ENCODE data around the gene CCDC190. TPM values are rescaled to one million over a fixed set of nuclear protein-coding genes. Genes with fewer than 3 reads are reported as not detected.
A peak's percentile ranks its signal among the peaks of the same experiment; 100 is the strongest.
"Not testable (repeated sequence)": the region's sequence is repeated elsewhere in the genome, so short reads cannot be mapped to it uniquely, and the experiment has no call there.

Gene CCDC190
- total RNA-seq, 1 experiment from 2014 or later: not detected

GRCh38 chr1:162882248-162882674, 21.3 kb upstream of the CCDC190 start:
- Histone ChIP-seq H3K4me1 (replicated peaks; ENCODE audit: insufficient read depth) (no peaks in the 10 kb centered on the region), H4K20me1 (ENCODE audit: insufficient read depth) (no peaks in the 10 kb centered on the region), H3K27me3 (ENCODE audit: insufficient read depth, low read depth) (no peaks in the 10 kb centered on the region), H3K4me3 (no peak overlapping the region), H3K9me3 (ENCODE audit: insufficient read depth, low read depth) (no peaks in the 10 kb centered on the region), H3K9me2 (ENCODE audit: insufficient read depth) (no peaks in the 10 kb centered on the region), H3K36me3 (ENCODE audit: low read depth) (no peaks in the 10 kb centered on the region), H3K27ac (no peak overlapping the region), H3K4me2 (no peak overlapping the region), H3K79me2 (ENCODE audit: low read depth) (no peaks in the 10 kb centered on the region), H2AFZ (0 out of 2 replicates have a peak overlapping the region, but pooled peaks have one; percentile 25), H3F3A (ENCODE audit: insufficient read depth, low read depth) (no peaks in the 10 kb centered on the region)
- no TSS peak for BruUV-seq (replicated peaks)
- ChIA-PET POLR2A (ENCODE audit: unreplicated experiment) (no interaction called here), CTCF (no interaction called here)
- intact Hi-C loops (cut with micrococcal nuclease; ENCODE audit: unreplicated experiment): no loop called here
- DNase-seq: no peak
- TF ChIP-seq CTCF (conservative IDR thresholded peaks at IDR 0.05) (no peak), EZH2 (IDR thresholded peaks at IDR 0.05; ENCODE audit: low read depth) (no peak)

- TF ChIP-seq CTCF (conservative IDR thresholded peaks at IDR 0.05) (no peak), EZH2 (IDR thresholded peaks at IDR 0.05; ENCODE audit: low read depth) (no peak)
- H3K79me2 ChIP-seq (ENCODE audit: low read depth): no peaks in the 10 kb centered on the region
- no peaks in the 10 kb centered on the region for H4K20me1 ChIP-seq (ENCODE audit: insufficient read depth)
- intact Hi-C loops (cut with micrococcal nuclease; ENCODE audit: unreplicated experiment): no loop called here
- no peaks in the 10 kb centered on the region for H3K9me3 ChIP-seq (ENCODE audit: insufficient read depth, low read depth)
- no peak overlapping the region for H3K27ac ChIP-seq
- no peaks in the 10 kb centered on the region for H3F3A ChIP-seq (ENCODE audit: insufficient read depth, low read depth)
- no peaks in the 10 kb centered on the region for H3K27me3 ChIP-seq (ENCODE audit: insufficient read depth, low read depth)
- ChIA-PET POLR2A (ENCODE audit: unreplicated experiment) (no interaction called here), CTCF (no interaction called here)
- no peaks in the 10 kb centered on the region for H3K36me3 ChIP-seq (ENCODE audit: low read depth)
- H3K9me2 ChIP-seq (ENCODE audit: insufficient read depth): no peaks in the 10 kb centered on the region
- no peak for DNase-seq
- no peak overlapping the region for H3K4me2 ChIP-seq
- no peaks in the 10 kb centered on the region for H3K4me1 ChIP-seq (replicated peaks; ENCODE audit: insufficient read depth)
- H2AFZ ChIP-seq: 0 out of 2 replicates have a peak overlapping the region, but pooled peaks have one; percentile 25
- no TSS peak for BruUV-seq (replicated peaks)
- H3K4me3 ChIP-seq: no peak overlapping the region
These were observed 20.6 kb upstream of the CCDC190 start for GRCh38 chr1:162881590-162881989.

GRCh38 chr1:162880617-162881016, 19.6 kb upstream of the CCDC190 start:
- H2AFZ ChIP-seq; intact Hi-C loops (cut with micrococcal nuclease; ENCODE audit: unreplicated experiment); H3K4me3 ChIP-seq; H3K9me2 ChIP-seq (ENCODE audit: insufficient read depth); H3K9me3 ChIP-seq (ENCODE audit: insufficient read depth, low read depth); H3F3A ChIP-seq (ENCODE audit: insufficient read depth, low read depth); H3K27me3 ChIP-seq (ENCODE audit: insufficient read depth, low read depth); H3K79me2 ChIP-seq (ENCODE audit: low read depth); H3K36me3 ChIP-seq (ENCODE audit: low read depth); POLR2A ChIA-PET (ENCODE audit: unreplicated experiment); H4K20me1 ChIP-seq (ENCODE audit: insufficient read depth); DNase-seq; H3K4me2 ChIP-seq; H3K27ac ChIP-seq; BruUV-seq (replicated peaks); H3K4me1 ChIP-seq (replicated peaks; ENCODE audit: insufficient read depth); CTCF ChIA-PET: not testable (repeated sequence)

- no TSS peak for BruUV-seq (replicated peaks)
- no peaks in the 10 kb centered on the region for H3K36me3 ChIP-seq (ENCODE audit: low read depth)
- no peaks in the 10 kb centered on the region for H3K9me2 ChIP-seq (ENCODE audit: insufficient read depth)
- H2AFZ ChIP-seq: no peak overlapping the region
- TF ChIP-seq CTCF (conservative IDR thresholded peaks at IDR 0.05) (peak; percentile 89), EZH2 (IDR thresholded peaks at IDR 0.05; ENCODE audit: low read depth) (no peak)
- H3K9me3 ChIP-seq (ENCODE audit: insufficient read depth, low read depth): no peaks in the 10 kb centered on the region
- DNase-seq: peak in 1 of 2 experiments; percentile 47
- POLR2A ChIA-PET (ENCODE audit: unreplicated experiment): no interaction called here
- no peaks in the 10 kb centered on the region for H3K27me3 ChIP-seq (ENCODE audit: insufficient read depth, low read depth)
- H3K79me2 ChIP-seq (ENCODE audit: low read depth): no peaks in the 10 kb centered on the region
- no peak overlapping the region for H3K4me3 ChIP-seq
- intact Hi-C loops (cut with micrococcal nuclease; ENCODE audit: unreplicated experiment): loop anchor here (1.0 to 2.0 kb wide), 4 partner anchors 157 to 436 kb away; no protein-coding TSS in a partner anchor
- H3K27ac ChIP-seq: no peak overlapping the region
- no peaks in the 10 kb centered on the region for H3F3A ChIP-seq (ENCODE audit: insufficient read depth, low read depth)
- no peaks in the 10 kb centered on the region for H4K20me1 ChIP-seq (ENCODE audit: insufficient read depth)
- H3K4me1 ChIP-seq (replicated peaks; ENCODE audit: insufficient read depth): no peaks in the 10 kb centered on the region
- CTCF ChIA-PET: interaction anchor here (1.4 kb wide), 1 partner anchor 297 kb away, joined by 5 read pairs; no protein-coding TSS in a partner anchor
- no peak overlapping the region for H3K4me2 ChIP-seq
These were observed 17.1 kb upstream of the CCDC190 start for GRCh38 chr1:162878000-162878596.

Measured in PC-9 (cell line).